HG03175 (cell line): ENCODE data around the gene BBC3.
A peak's percentile ranks its signal among the peaks of the same experiment; 100 is the strongest.
"Not testable (repeated sequence)": the region's sequence is repeated elsewhere in the genome, so short reads cannot be mapped to it uniquely, and the experiment has no call there.

ENCODE experiments used
- ATAC-seq: cut with Tn5 transposase; IDR thresholded peaks from one replicate; pipeline ENCODE4 v1.9.1; 2021; ENCODE audit warnings: mild to moderate bottlenecking, moderate library complexity; ENCODE audit not compliant: unreplicated experiment

BBC3 gene

DNA sequence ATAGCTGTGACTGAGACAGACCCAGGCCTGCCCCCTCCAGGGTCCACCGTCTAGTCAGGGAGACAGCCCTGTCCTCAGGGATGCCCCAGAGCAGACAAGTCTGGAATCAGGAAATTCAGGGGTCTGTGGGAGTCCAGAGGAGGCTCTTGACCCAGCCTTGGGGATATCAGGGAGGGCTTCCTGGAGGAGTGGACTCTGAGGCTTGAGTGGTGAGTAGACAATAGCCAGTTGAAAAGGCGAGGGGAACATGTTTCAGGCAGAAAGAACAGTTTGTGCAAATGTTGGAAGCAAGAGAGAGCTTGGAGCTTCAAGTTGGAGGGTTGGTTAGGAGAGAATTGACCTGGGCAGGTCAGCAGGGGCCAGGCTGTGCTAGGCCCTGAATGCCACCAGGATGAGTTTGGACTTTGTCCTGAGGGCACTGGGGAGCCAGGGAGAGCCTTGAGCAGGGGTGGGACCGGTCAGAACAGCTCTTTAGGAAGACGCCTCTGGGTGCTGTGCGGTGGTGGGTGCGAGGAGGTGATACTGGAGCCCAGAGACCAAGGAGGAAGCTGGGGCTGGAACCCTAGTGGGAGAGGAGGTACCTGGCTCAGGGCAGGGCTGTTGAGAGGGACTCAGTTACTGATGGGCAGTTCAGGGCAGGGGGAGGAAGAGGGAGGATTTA lies 28.0 kb upstream of the BBC3 start:
- no peak for ATAC-seq

DNA sequence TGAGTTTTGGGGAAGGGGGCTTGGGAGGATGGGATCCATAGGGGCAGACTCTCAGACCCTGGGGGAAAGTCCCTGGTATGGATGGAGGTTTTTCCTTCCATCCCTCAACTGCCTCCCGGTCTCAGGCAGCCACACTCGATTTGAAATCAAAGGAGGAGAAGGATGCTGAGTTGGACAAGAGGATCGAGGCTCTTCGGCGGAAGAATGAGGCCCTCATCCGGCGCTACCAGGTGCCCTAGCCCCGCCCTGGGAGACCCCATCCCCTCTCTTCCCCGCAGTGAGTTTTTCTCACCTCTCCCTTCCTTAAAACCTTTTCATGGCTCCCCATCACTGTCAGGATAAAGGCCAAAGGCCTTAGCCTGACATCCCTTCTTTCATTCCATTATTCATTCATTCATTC lies 27.4 kb upstream of the BBC3 start:
- no peak for ATAC-seq

DNA sequence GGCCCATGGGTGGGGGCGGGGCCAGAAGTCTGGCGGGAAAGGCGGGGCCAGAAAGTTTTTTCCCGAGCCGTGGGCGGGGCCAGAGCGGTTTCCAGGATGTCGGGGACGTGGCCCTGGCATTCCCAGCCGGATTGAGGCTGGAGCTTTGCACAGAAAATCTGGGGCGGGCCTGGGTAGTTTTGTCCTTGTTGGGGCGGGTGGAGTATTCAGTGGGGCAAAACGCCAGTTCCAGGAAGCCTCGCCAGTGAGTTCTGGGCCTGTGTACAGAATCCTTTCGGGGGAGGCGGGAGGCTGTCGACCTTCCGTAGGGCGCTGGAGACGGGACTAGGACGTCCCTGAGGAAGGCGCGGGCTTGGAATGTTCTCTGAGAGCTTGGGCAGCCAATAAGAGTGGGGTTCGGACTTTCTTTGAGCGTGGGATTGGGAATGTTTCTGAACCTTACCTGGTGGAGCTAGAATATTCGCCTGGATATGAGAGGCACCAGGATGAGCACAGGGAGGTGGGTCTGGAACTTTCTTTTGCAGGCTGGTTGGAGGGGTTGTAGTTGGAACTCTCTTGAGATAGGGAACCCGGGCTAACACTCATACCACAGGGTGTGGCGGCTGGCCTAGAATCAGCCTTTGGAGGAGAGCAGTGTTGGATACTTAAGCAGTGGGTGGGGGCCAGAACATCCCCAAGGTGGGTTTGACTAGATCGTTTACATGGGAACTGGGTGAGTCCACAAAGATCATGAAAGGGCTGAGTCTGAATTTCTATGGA lies 26.6 kb upstream of the BBC3 start:
- no peak for ATAC-seq

DNA sequence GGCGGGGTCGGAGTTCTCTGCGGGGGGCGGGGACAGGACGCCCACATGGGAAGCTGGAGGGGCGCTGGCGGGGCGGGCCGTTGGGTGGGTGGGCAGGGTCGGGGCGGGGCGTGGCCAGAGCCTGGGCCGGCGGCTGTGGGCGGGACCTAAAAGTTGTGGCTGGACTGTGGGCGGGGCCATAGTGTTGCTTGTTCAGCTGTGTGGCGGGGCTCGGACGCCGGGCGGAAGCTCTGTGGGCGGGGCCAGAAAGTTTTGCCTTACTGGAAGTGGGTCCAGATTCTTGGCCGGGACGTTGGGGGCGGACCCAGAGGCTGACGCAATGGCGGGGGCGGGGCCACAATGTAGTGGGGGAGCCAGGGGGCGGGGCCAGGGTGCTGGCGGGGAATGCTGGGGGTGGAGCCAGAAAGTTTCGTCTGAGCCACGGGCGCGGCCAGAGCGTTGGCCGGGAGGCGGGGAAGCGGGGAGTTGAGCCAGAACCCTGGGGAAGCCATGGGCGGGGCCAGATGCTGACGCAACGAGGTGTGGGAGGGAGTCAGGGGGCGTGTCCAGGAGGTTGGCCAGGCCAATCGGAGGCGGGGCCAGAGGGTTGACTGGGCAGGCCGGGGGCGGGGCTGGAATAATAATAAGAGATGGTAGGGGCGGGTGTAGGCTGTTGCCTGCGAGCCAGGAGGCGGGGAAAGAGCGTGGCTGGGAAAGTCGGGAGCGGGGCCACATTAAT lies 25.9 kb upstream of the BBC3 start:
- ATAC-seq: peak; percentile 73

DNA sequence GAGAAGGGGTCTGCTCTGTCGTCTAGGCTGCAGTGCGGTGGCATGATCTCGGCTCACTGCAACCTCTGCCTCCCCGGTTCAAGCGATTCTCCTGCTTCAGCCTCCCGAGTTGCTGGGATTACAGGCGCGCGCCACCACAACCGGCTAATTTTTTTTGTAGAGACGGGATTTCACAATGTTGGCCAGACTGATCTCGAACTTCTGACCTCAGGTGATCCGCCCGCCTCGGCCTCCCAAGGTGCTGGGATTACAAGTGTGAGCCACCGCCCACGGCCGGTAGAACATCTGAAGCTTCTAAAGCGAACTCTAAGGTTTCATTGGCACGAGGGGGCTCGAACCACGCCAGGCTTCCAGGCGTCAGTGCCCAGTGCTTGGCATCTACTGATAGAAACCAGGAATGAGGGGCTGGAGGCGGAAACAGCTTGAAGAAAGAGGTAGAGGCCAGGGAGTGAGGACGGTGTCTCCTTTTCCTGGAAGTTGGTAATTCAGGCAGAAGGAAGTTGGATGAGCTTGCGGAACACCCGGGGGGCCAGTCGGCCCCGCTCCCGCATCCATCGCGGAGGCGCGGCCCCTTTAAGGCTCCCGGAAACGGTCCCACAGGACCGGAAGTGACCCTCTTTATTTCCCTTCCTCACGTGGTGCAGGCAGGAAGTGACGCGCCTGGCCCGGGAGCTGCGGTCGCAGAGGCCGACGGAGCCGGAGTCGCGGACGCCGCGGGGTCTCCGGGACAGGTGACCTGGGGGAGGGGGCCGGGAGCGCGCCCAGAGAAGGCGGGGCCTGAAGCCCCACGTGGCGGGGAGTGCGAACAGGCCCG lies 25.1 kb upstream of the BBC3 start, which contains the start of gene CCDC9:
Gene CCDC9, plus strand, starts transcription at position 647 of the 814 bp plus-strand sequence. CDS start 1,876 bp downstream, outside the sequence.
- ATAC-seq: peak; percentile 56

DNA sequence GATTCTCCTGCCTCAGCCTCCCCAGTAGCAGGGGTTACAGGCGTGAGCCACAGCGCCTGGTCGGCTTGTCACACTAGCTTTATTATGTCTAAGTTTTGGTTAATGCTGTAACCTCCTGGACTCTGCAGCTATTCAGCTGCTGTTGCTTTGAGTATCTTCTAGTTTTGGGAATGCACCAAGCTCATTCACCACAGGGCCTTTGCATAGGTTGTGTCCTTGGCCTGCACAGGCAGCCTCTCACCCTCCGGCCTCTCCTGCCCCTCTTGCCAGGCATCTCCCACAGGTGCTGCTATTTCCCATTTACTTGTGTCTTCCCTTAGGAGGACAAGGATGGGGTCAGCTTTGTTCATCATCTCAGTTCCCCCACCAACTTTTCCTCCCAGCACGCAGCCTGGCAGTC lies 23.0 kb upstream of the BBC3 start:
- no peak for ATAC-seq

DNA sequence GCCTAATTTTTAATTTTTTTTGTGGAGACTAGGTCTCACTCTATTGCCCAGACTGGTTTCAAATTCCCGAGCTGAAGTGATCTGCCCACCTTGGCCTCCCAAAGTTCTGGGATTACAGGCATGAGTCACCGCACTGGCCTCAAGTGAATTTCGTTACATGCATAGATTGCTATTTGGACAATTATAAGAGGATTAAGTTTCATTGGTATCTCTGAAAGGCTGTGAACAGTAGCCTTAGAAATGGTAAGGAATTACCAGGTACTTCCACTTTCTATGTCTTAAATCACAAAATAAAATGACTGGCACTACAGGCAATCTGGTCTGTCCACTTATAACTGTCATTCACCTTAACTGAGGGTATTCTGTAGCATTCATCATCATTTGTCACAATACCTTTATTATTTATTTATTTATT lies 22.5 kb upstream of the BBC3 start:
- ATAC-seq: no peak

DNA sequence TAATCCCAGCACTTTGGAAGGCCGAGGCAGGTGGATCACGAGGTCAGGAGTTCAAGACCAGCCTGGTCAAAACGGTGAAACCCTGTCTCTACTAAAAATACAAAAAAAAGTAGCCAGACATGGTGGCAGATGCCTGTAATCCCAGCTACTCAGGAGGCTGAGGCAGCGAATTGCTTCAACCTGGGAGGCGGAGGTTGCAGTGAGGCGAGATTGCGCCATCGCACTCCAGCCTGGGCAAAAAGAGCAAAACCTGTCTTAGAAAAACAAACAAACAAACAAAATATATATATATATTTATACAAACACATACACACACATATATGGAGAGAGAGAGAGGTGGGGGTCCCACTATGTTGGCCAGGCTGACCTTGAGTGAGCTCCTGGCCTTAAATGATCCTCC lies 22.0 kb upstream of the BBC3 start:
- ATAC-seq: not testable (repeated sequence)

DNA sequence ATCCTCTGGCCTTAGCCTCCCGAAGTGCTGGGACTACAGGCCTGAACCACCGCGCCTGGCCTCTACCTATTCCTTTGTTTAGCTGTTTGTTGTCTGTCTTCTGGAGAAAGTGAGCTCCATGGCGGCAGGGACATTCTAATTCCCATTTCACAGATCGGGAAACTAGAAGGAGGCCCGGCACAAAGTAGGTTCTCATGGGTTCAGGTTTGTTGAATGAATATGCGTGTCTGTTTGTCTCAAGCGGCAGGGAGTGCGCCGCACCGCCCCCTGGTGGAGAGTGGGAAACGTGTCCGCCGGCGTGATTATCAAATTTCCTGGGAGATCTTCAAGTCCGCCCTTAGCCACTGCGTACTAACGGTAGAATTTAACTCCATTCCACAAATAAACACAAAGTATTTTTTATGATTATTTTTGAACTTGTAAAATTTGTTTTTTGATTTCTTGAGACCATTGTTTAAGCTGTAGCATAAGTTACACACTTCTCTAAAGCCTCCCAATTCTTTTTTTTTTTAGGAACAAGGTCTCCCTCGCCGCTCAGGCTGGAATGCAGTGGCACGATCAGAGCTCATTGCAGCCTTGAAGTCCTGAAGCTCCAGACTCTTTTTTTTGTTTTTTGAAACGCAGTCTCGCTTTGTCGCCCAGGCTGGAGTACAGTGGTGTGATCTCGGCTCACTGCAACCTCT lies 16.4 kb upstream of the BBC3 start:
- ATAC-seq: no peak

DNA sequence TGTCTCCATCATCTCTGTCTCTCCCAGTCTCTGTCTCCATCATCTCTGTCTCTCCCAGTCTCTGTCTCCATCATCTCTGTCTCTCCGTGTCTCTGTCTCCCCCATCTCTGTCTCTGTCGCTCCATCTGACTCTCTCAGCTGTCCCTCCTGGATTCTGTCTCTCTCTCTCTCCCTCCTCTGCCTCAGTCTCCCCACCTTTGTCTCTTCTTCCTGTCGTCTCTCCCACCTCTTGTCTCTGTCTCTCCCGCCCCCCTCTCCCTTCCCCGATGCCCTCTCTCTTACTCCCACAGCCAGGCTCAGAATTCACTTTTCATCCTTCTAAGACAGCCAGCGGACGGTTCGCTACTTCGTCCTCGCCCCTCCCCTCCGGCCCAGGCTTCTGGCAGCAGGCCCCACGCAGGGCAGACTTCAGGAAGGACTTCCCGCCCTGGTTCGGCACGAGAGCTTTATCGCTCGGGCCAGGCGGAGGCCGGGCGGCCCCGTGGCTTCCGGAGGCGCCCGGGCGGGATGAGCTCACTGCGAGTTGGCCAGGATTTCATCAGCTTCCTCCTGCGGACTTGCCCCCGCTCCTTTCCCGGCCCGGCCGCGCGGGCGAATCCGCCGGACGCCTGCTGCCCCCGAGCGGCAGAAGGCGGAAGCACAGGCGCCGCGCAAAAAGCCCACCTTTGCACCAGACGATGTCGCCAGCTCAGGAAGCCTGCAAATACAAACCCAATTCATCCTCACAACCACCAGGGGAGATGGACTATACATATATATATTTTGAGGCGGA lies 13.0 kb upstream of the BBC3 start:
- ATAC-seq: peak; percentile 66

DNA sequence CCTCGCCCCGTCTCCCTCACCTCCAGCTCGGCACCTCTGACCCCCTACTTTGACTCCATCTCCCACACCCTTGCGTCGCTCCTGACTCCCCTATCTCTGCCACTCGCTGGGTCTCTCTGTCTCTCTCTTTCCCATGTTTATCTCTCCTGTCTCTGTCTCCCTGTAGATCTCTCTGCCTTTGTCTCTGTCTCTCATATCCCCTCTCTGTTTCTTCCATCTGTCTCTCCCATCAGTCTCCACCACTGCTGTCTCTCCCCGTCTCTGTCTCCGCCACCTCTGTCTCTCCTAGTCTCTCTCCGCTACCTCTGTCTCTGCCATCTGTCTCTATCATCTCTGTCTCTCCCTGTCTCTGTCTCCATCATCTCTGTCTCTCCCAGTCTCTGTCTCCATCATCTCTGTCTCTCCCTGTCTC lies 12.4 kb upstream of the BBC3 start:
- no peak for ATAC-seq

DNA sequence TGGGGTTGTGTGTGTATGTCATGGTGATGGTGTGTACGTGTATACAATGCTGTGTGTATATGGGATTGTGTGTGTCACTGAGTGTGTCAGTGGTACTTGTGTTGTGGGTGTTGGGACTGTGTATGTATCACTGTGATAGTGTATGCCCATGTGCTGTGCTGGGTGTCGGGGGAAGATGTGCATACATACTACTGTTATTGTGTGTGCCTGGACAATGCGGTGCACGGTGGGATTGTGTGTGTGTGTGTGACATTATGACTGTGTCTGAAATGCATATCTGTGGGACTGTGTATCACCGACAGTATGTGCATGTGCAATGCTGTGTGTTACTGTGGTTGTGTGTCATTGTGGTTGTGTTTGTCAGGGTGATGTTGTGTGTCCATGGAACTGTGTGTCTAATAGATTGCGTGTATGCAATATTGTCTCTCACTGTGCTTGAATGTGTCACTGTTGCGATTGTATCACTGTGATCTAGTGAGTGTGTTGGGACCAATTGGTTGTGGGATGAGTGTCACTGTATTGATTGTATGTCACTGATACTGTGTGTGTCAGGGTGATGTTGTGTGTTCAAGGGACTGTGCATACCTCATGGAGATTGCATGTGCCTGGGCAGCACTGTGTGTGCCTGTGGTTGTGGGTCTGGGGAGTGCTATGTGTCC lies 11.0 kb upstream of the BBC3 start:
- no peak for ATAC-seq

DNA sequence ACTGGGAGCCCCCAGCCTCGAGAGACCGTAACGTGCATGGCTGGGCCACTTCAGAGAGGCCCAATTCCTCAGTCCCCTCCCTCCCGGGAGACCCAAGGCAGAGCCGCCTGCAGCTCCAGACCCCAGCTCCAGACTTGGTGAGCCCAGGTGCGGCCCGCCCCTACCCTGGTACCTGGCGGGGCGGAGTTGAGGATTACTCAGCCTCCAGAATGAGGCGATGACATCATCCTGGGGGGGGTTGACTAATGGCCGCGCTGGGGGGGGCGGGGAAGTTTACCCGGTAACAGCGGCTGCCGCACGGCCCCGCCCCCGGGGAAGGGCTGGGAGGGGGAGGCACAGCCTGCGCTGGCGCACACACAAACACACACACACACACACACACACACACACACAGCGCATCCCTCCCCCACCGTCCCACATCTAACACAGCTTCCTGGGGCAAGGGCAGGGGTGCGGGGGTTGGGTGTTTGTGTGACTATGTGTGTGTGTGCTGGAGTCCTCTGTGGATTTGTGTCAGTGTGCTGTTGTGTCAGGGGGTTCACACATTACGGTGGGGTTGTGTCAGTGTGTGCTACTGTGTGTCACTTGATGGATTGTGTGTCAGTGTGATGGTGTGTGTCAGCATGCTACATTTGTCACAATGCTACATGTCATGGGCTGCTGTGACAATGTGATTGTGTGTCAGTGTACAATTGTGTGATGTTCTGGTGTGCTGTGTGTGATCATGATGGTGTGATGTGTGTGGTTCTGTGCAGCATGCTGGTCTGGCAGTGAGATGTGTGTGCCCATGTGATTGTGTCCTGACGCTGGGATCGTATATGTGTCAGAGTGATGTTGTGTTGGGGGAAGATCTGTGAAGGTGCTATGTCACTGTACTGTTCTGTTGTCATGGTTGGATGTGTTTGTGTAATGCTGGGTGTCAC lies 10.3 kb upstream of the BBC3 start:
- no peak for ATAC-seq

DNA sequence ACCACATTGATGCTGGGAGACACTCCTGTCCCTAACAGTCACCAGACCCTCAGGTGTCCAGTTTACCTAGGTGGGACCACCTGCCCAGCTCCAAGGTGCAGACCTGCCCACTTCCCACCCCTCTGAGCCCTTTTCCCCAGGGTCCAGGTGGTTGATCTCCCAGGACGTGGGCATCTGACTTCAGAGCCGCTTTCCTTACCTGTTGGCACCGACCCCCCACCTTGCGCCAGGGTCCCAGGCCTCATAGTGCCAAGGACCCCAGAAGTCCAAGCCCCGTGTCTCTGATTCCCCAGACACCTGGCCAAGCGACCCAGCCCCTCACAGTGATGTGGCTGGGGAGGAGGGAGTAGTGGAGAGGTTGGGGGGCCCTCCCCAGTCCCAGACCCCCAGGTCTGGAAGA lies 9.6 kb upstream of the BBC3 start:
- ATAC-seq: no peak

DNA sequence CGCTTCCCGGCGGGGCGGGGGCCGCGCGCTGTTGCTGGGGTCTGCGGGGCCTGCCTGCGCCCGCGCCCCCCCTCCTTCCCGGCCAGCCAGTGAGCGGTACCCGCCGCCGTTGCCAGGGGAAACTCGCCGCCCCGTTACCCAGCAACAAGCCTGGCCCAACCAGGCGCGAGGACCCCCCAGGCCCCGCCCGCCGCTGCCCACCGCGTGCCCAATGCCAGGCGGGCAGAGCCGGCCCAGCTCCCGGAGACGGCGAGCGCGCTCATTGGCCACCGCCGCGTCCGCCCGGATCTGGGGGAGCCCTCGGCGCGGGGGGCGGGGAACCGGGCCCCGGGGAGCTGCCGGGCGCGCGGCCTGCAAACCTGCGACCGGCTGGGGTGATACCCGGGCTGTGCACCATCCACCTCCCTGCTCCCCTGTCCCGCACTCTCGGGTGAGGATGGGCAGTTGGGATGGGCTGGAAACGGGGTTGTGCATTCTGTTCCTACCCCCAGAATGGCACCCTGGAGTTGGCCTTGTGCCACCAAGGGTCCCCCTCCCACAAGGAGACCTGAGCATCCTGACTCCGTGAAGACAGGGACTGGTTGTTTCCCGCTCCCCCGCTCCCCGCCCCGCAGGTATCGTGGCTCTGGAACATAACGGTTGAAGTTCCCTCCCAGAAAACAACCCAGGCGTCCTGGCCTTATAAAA lies 8.8 kb upstream of the BBC3 start:
- ATAC-seq: no peak

DNA sequence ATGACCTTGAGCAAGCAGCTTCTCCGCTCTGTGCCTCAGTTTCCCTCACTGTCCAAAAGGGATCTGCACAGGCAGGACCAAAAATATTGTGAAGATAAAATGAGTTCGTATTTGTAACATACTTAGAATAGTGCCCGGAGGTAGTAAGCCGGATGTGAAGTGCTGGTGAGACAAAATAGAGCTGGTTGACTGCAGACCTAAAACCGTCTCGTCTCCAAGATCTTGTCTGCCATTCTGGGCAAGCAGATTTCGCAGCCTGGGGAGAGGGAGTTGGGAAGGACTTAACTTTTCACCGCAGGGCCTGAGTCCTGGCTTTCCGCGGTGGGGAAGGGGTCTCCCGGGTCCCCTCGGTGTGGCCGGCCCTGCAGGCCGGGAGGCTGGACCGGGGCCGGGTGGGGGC lies 8.2 kb upstream of the BBC3 start:
- no peak for ATAC-seq

DNA sequence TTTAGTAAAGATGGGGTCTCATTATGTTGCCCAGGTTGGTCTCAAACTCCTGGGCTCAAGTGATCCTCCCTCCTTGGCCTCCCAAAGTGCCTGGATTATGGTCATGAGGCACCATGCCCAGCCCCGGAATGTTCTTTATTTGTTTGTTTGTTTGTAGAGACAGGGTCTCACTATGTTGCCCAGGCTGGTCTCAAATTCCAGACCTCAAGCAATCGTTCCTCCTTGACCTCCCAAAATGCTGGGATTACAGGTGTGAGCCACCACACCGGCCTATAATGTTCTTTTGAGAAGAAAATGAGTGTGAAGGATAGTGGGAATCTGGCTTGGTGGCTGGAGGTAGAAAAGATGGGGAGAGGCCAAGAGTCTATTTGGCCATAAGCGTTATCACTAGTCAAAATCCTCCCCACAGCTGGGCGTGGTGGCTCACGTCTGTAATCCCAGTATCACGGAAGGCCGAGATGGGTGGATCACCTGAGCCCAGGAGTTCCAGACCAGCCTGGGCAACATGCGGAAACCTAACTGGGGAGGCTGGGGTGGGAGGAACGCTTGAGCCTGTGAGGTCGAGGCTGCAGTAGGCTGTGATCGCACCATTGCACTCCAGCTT lies 5.2 kb upstream of the BBC3 start:
- ATAC-seq: no peak
